OCI-M1 (cell line): Measurements from ENCODE around the gene EYA4.

Experiments used
- DNase-seq: peaks from one replicate; lab custom pipeline; 2025; lab: John Stamatoyannopoulos, UW

Gene EYA4

DNA sequence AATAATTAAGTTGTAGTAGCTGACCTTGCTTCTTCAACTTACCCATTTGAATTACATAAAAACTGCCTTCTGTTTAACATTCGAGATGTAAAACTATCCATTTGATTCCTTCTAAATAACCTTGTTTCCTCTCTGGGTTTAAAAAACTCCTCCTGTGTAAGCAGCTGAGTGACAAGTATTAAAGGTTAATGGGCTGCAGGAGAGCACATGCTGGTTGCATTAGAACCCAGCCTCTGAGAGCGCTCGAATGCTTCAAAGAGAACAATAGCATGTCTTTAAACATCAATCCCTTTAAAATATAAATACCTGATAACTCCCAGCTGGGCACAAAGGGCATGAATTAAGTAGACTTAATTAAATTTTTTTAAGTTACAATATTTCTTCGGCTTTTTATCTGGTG lies 215.8 kb downstream of the EYA4 start:
- DNase-seq, result no peak

DNA sequence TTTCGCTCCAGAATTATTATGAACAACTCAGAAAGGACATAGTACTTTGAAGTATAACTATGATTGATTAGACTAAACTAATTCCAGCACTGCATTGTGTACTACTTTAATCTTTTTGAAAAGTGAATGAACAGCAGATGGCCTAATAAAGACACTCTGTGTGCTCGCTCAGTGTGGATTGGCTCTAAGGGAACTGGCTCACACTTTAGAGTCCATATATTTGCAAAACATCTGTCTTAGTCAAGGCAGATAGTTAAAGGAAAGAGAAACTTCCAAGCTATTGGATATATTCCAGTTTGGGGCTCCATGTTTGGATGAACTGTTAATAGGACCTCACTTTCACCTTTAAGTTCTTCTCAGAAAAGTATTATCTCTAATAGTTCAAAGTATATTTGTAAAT lies 218.9 kb downstream of the EYA4 start:
- DNase-seq, result peak; percentile 28

DNA sequence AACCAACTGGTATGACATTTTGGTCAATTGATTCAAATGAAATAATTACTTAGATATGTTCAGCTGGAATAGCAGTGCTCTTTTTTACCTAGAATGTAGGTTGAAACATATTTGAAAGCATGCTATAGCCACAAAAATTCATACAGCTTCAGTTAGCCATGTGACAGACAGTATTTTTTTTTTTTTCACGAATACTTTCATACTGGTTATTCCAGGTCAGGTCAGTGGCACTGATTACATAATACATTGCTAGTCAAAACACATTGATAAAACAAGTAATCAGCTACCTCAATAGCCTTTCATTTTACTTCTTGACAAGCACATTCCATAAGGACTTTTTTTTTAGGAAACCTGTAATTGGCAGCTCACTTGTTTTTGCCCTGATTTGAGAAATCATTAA lies 222.6 kb downstream of the EYA4 start:
- DNase-seq, result peak; percentile 33

DNA sequence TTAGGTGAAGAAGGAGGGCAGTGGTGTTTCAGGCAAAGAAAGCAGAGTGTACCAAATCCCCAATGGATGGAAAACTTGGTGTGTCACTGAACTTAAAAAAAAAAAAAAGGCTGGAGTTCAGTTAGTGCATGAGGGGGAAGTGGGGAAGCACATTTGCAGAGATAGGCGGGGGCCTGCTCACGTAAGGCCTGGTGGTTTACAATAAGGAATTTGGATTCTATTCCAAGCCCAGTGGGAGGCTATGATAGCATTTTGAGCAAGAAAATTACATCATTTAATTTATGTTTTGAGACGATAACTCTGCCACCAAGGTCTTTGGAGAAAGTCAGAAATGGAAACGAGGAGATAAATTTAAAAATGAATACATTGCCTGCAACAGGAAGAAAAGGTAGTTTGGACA lies 225.5 kb downstream of the EYA4 start:
- peak; percentile 93 for DNase-seq

DNA sequence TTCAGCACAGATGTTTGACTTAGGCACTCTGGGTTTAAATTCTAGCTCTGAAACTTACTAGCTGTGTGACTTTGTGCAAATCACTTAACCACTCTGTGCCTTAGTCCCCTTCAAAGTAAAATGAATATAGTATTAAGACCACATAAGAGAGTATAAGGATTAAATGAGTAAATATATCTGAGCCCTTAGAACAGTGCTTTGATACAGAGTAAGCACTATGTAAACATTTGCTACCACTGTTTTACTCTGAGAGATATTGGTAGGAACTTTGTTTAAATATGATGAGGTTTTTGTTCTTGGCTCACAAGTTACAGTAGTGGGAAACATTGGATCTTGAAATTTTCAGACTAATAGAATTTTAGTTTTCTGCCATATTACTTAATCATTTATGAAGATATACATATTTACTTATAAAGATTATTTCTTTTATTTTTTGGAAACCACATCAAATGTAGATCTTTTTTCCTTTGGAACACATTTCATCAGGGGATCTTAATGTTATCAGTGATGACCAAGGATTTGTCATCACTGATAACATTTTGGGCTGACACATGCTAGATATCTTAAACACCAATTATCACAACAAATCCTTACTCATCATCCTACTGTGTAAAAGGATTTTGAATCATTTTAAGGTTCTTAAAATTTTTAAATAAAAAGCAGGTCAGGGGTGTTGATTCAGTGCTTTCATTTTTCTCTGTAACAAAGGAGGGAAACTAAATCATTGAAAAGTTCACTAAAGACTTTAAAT lies 226.2 kb downstream of the EYA4 start:
- no peak for DNase-seq

DNA sequence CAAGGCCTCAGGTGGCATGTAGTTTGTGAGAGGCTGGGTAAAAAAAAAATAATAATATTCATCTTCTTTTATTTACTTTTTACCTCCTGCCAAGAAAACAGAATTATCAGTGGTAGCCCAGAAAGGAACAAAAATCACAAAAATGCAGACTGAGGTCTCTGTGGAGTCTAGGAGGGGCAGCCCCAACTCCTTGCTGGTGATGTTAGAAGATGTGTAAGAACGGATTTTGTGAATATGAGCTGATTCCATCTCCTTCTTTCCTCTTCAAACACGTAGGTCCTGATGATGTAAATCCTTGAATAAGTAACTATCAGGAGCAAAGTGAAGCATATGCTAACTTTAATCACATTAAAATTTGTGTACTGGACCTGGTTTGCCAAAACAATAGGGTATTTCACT lies 226.8 kb downstream of the EYA4 start:
- no peak for DNase-seq

DNA sequence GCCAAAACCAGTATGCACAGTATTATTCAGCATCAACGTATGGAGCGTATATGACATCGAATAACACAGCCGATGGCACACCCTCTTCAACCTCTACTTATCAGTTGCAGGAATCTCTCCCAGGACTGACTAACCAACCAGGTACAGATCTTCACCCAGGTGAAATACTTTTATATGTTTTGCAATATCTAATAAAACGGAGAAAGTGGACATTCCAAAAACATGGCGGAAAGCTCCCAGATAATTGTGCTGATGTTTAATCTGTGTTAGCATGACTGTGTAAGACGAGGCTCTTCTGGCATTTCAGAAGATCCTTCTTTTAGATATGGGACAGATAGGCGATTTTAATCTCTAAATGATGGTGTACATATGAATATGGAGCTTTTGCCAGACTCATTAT lies 227.4 kb downstream of the EYA4 start:
- no peak for DNase-seq

DNA sequence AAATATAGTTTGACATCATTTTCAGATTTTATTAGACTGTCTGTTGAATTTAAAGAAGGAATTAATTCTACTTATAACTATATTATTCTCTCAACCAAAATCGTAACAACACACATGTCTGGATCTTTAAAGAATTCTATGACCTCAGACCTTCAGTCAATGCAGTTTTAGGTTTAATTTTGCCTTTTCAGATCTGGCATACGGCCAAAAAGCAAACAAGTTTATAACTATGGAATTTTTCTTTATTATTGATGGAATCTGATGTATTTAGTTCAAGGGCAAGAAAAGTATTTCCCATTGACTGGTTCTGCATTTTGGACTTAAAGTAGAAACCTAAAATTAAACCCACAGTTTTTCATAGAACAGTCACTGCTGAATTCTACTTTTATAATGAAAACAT lies 233.4 kb downstream of the EYA4 start:
- DNase-seq, result no peak

DNA sequence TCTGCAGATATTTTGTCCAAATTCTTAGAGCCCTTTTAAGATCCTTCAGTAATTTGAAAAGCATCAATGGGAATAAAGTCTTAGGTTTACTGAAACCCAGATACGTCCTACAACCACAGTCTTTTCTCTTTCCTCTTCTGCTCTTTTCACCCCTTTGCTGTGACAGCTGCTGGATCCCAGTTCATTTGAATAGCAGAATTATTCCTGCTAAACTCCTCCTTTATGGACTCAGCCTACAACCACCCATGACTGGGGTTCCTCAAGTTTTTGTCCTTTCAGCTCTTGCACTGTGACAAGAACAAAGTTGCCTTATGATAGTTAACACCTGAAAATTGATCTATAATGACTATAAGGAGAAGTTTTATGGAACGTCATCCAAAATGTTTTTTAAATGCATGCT lies 237.5 kb downstream of the EYA4 start:
- DNase-seq, result no peak

DNA sequence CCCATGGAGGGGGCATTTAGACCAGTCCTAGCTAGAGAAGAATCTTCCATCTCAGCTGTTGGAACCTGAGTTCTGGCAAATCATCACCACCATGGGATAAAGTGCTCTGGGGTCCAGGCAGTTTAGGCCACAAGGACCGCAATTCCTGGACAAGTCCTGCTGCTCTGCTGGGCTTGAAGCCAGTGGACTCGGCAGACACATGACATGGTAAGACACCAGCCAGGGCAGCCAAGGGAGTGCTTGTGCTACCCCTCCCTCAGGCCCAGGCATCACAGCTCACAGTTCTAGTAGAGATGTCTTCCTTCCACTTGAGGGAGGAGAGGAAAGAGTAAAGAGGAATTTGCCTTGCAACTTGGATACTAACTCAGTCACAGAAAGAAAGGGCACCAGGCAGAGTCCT lies 246.0 kb downstream of the EYA4 start:
- DNase-seq, result no peak

DNA sequence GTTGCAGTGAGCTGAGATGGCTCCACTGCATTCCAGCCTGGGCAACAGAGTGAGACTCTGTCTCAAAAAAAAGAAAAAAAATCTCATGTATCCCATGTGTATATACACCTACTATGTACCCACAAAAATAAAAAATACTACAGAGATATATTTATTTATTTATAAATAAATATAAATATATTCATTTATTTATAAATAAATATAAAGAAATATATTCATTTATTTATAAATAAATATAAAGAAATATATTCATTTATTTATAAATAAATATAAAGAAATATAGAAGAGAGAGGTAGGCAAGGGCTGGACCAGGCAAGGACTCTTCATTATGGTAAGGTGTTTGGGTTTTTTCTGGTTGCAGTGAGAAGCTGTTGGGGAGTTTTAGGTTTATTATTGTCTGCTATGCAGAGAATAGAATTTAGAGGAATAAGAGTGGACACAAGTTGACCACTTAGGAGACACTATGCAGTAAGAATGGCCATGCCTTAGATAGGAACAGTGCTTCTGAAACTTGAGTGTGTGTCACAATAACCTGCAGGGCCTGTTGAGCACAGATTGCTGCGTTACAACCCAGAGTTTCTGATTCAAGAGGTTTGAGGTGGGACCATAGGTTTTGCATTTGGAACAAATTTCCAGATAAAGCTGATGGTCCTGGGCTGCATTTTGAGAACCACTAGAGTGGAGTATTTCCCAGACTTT lies 254.2 kb downstream of the EYA4 start:
- DNase-seq, result no peak

DNA sequence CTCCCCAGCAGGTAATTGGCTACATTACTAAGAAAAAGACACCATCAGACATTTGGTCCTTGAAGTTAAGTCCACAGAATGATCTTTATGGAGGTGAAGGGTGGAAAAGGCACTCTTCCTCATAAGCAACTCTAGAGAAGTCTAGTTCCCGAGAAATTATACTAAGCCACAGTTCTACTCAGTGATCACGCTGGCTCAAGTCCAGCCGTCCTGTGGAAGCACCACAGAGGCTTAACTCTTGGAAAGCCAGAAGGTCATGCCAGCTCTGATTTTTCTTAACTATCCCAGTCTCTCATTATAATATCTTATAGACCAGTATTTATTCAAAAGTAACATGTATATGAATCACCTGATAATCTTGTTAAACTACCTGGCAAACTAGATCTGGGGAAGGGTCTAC lies 258.5 kb downstream of the EYA4 start:
- DNase-seq, result no peak

DNA sequence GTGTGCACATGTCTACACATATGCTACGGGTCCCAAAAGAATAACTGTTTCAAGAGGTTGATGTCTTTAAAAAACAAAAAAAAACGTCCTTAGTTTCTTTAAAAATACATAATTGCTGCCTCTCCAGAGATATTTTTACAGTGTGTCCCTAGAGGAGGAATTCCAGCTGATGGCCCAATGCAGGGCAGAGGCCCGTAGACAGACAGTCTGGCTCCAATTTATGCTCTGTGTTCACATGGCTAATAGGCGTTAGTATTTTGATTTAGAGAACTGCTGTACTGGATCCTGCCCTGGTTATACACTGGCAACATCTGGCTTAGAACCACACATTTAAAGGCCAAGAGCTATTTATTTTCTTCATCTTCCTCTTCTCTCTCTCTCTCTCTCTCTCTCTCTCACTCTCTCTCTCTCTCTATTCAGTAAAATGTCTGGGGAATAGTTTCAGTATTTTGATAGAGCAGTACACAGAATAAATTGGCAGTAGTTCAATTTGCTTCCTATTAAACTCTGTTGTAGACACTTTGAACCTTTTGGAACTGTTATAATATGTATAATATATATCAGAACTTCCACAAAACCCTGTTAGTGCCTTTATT lies 260.6 kb downstream of the EYA4 start:
- no peak for DNase-seq

DNA sequence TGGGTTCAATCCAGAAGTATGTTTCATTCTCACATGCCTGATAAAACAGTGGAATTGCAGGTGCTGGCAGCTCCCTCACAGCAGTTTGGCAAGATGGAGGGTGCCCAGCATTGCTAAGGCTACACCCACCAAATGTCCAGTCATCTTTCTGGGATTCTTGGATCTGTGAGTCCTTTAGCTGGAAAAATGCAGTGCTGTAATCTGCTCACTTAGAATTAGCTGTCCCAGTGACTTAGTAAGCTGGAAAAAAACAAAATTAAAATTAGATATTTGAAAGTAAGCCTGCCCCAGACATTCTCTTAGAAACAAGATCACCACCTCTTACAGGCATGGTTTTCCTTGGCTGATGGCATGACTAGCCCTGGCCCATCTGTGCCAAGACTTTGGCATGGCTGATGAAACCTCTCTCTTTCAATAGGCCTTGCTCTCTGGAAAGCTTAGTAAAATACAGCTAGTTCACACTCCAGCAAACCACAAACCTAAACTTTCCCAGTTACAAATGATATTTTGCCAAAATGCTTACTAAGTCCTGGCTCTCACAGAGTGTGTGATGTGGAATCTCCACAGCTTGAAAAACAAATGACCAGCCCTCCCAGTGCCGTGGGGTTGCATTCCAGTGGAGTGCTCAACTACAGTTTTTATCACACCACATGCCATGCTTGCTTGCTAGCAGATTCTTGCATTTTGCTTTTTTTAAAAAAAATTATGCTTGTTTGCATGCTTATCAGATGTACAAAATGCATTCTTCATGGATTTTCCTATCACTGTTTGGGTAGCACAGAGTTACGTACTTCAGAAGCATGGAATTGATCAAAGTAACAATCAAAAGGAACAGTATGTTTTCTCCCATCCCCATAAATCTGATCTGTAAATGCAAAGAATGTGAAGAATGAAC lies 261.5 kb downstream of the EYA4 start:
- DNase-seq, result no peak

DNA sequence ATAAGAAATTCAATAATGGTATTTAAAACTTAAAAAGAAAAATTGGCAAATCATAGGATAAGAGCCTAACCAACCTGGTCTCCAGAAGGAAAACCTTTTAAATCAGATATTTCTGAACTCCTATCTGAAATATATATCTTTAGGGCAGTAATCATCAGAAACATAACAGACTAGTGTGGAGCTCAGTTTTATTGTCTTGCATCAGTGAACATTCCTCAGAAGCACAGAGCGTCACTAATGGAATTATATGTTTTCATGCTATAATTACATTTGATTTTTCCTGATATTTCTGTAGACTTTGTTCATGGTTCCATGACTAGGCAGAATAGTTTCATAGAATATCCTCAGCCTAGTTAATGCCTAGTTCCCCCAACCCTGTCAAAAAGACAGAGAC lies 262.2 kb downstream of the EYA4 start:
- no peak for DNase-seq

DNA sequence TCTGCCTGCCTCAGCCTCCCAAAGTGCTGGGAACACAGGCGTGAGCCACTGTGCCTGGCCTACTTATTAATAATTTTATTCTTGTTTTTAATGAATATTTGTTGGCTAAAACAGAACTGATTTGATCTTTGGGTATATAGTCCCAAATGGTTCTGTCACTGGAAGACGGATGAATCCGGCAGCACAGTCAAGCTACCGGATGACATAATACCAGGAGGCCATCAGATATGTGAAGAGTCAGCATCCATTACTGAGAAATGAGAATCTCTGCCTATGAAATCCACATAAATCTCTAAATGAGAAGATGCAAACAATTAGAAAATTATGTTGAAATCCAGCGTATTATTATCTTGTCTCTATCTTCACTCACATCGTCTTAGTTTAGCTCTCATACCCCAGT lies 263.0 kb downstream of the EYA4 start:
- DNase-seq, result no peak

DNA sequence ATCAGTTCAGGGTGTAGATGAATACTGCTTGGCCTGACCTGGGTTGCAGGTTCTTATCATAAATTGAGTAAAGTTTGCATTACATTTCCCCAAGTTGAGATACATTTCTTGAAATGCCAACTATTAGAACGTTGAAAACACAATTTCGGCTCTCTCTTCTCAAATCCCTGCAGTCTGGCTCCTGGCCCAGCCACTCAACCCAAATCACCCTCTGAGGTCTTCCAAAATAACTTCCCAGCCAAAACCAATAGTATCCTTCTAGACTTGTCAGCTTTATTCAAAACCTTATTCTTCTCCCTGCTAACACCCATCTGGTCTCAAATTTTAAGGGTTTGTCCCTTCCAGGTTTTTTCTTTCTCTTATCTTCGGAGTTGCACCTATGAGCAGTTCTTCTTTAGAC lies 263.6 kb downstream of the EYA4 start:
- no peak for DNase-seq

DNA sequence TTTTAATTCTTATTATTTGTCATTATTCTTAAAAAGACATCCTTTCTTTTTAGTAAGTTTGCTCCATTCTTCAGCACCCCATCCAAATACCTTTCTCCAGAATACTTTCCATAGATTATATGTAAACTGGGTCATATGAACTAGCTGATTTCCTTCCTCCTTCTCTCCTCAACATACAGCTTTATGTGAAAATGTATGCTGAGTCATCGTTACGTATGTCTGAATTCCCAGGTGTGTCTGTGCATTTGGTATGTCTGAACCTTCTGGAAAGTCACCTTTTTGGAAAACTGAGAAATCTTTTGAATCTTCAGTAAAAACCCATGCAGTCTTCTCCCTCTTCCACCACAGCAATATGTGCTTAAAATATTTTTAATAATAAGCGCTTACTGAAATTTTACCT lies 264.5 kb downstream of the EYA4 start:
- no peak for DNase-seq

DNA sequence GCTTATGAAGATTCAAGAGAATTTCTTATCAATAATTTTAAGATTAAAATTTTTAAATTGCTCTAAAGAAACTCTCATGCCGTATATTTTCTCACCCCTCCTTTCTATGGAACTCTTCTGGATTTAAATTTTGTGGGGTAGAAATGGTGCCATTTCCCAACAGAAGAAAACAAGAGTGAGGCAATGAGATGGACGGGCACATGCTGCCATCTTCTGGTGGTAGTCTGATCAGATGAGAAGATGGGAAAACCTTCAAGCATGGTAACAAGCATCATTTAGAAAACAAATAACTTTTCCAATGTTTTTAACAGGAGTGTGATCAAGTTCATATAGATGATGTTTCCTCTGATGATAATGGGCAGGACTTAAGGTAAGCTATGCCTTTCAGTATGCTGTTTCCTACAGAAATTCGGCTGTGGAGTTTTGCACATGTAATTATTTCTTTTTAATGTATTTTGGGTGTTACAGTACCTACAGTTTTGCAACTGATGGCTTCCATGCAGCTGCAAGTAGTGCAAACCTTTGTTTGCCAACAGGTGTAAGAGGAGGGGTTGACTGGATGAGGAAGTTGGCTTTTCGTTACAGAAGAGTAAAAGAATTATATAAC lies 271.4 kb downstream of the EYA4 start:
- DNase-seq, result peak; percentile 87

DNA sequence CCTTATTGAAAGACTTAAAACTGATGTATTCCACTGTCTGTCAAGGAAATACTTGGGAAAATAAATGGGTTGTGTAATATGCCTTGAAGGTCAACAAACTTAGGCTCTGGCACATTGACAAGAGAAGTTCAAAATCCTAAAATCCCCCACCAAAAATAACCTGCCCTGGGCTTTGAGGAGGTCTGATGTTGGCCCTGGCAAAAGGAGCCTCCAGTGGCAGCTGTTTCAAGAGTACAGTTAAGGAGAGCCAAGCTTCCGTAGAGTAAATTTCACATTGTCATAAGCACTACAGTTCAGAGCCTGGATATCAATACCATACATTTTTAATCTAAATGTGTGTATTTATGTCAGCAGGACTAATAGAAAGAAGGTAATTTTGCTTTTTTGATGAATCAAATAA lies 282.7 kb downstream of the EYA4 start:
- DNase-seq, result no peak

DNA sequence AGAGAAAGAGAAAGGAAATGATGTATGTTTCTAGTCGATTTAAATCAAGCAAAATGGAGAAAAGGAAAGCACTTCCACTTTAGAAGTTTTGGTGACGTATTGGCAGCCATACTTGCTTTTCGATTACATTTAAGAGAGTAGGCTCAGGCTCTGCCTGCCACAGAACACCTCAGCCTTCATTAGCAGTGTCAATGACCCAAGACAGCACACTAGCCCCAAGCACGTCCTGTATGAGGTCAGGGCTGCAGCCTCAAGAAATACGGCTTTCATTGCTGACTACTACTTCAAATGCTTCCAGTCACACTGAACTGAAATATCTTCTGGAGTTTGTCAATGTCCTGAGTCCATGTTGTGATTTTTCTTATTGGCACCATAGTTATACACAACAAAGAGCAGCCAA lies 285.3 kb downstream of the EYA4 start:
- peak; percentile 15 for DNase-seq

DNA sequence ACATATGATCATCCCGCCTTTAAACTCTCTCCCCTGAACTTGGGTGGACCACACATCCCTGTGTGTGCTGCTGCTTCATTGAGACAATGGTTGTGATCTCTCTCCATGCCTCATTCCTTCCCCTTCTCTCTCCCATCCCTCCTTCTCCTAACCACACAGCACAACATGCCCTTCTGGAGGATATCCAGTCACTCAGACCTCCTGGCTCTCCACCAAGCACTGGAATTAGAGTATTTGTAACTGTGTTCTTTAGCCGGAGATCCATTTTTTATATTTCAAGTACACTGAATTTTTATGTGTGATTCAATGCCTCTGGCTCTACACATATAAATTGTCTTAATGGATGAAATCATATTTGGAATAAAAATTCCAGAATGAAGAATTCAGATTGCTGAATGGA lies 287.4 kb downstream of the EYA4 start:
- DNase-seq, result no peak
